NOMO-1 treated with dmso at 0.1 percent for 144 hours (cell line): ENCODE data around the gene FAM200B.

Experiments used
- DNase-seq: peaks from one replicate; lab custom pipeline; 2025; ENCODE audit not compliant: unreplicated experiment; lab: John Stamatoyannopoulos, UW

The FAM200B gene

DNA sequence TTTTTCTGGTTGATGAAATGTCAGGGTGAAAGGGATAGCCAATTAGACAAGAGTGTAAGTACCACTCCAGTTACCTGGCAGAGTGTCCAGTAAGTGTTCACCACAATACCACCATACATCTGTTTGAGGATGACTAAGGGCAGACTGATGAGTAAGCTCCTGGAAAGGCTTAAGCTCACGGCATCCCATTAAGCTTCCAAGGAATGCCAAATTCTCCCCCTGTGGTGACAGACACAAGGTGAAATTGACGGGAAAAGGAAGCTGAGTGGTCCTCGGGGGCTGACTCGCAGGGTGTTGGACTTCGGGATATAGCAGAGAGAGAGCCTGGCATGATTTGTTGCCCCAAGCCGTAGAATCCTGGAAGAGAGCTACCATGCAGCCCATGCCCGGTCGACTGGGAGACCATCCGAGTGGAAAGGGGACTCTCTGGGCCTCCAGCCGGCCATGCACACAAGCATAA, 13.6 kb downstream of the FAM200B start:
- DNase-seq: no peak

DNA sequence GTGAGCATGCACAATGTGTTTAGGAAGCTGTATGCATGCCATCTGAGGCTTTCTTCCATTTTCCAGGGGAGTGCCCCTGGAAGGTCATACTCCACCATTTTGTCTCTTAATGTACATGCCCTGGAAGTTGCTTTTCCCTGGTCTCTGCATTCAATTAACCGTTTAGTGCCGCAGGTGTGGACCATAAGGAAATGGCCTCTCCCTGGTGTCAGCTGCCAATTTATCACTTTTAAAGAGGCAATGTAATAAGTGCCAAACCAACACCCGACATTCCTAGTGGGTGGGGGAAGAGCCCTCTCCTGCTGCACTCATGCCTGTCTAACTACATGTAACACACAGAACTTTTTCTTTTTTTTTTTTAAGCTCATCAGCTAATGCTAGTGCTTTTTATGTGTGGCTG, 14.1 kb downstream of the FAM200B start:
- no peak for DNase-seq

DNA sequence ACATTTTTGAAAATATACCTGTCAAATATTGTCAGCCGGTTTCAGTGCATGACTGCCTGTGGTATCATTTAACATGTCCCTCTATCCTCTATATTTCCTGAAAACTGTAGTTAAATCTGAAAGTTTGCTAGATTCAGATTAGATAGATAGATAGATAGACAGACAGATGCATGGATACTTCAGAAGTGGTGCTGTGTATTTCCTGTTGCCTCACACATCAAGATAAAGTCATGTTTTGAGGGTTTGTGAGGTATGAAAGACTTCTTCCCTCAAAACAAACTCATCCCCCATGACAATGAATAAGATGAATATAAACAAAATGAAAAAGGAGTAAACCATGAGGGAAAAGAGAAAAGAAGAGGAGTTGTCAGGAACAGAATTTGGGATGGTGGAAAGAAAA, 15.2 kb downstream of the FAM200B start:
- no peak for DNase-seq

DNA sequence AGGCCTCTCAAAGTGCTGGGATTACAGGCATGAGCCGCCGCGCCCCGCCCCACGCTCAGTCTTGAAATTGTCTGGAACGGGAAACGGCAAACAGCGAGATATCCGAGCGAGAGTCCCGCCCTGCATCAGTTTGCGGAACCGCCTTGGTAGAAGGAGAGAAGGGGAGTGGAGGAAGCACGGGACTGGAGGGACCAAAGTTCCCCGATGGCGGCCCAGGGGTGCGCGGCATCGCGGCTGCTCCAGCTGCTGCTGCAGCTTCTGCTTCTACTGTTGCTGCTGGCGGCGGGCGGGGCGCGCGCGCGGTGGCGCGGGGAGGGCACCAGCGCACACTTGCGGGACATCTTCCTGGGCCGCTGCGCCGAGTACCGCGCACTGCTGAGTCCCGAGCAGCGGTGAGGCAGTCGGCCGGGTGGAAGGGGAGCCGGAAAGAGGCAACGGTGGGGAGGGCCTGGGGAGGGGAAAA, 21.3 kb downstream of the FAM200B start, which contains the start of gene BST1:
Gene BST1, plus strand, starts transcription at position 125 of the 463 bp plus-strand sequence. Its CDS starts 80 bp downstream, at position 205.
- DNase-seq: peak; percentile 79

DNA sequence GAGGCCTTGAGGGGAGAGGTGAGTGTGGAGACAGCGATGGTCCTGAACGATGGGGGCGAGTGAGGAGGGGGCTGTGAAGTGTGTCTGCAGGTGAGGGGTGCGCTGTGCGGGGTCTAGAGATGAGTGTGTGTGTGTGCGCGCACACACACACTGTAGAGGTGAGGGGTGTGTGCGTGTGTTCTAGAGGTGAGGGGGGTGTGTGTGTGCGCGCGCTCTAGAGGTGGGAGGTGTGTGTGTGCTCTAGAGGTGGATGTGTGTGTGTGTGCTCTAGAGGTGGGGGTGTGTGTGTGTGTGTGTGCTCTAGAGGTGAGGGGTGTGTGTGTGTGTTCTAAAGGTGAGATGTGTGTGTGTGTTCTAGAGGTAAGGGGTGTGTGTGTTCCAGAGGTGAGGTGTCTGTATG, 21.8 kb downstream of the FAM200B start:
- no peak for DNase-seq

DNA sequence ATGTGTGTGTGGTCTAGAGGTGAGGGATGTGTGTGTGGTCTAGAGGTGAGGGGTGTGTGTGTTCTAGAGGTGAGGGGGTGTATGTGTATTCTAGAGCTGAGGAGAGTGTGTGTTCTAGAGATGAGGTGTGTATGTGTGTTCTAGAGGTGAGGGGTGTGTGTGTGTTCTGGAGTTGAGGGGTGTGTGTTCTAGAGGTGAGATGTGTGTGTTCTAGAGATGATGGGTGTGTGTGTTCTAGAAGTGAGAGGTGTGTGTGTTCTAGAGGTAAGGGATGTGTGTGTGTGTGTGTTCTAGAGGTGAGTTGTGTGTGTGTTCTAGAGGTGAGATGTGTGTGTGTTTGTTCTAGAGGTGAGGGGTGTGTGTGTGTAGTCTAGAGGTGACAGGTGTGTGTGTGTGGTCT, 22.5 kb downstream of the FAM200B start:
- no peak for DNase-seq

DNA sequence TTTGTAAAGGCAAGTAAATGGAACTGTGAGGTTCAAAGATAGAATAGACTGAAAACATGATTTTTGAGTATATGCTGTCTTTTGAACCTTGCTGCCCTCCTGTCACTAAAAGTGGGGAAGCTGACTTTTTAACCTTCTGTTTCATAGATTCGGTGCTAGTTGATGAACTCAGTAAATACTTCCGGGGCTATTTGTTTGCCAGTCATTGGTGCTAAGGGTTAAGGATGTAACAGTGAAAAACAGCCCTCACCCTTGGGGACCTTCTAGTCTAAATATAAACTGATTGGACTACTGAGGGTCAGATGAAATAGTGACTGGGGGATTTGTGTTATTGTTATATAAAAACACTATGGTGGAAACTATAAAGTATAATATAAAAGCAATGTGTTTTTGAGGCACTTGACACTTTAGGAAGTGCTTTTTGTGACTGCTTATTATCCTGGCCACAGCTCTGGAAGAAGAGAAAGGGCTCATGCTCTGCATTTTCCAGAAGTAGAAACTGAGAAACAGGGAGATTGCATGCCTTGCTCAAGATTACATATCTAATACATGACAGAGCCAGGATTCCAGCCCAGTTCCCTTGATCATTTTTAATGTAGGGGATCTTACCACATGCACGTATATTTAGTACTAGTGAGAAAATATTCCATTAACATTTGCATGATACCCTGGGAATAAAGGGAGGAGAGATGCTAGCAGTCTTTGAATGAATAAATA, 25.2 kb downstream of the FAM200B start:
- DNase-seq: no peak

DNA sequence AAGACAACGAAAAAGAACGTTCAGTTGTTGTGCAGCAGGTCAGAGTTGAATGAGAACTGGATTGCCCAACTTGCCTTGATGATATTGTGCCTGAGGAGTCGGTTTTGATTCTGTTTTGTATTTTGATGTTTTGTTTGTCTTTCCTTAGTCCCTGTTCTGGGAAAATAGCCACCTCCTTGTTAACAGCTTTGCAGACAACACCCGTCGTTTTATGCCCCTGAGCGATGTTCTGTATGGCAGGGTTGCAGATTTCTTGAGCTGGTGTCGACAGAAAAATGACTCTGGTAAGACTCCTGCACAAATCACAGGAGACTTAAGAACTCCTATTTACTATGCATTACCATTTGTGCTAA, 25.7 kb downstream of the FAM200B start:
- DNase-seq: no peak

DNA sequence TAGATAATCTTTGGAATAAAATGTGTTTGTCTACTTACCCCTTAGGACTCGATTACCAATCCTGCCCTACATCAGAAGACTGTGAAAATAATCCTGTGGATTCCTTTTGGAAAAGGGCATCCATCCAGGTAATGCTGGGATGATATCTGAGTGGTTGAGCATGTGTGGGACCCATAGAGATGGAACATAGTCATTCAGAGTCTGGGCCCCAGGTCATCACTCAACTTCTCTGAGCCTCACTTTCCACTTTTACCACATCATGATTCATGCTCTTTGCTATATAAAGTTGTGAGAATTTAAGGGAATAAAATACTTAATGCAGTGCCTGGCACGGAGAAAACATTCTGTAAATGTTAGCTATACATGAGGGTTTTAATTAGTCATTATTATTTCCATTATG, 30.1 kb downstream of the FAM200B start:
- no peak for DNase-seq

DNA sequence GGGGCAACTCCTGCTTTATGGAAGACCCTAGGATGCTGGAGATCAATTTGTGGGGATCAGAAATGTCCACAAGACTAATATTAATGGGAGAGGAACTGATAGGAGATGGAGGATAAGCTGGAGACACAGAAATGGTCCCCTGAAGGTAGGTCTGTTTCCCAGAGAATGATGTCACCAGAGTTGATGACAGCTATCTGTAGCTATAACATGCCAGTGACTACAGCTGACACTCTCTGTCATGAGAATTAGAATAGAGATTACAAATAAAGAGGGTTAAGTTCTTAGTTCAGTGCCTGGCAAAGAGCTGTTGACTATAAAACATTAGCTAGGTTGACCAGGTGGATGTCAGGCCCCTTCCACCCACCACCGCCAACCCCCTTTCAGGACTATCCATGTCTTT, 30.6 kb downstream of the FAM200B start:
- DNase-seq: no peak

DNA sequence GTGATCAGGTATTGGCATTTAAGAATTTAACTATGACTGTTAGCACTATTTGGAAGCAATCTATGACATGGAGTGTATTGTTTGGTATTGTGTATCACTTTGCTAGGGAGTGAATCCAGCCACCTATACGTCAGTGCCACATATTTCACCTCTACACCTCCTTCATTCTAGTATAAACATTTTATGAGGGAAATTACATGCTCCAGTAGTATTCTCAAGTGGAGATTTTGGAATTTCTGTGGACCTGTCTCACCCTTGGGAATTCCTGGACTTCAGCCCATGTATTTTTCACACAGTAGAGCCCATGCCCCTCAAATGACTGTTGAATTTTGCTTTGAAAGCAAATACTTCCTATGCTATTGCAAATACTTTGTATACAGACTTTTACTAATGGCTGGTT, 32.5 kb downstream of the FAM200B start:
- no peak for DNase-seq

DNA sequence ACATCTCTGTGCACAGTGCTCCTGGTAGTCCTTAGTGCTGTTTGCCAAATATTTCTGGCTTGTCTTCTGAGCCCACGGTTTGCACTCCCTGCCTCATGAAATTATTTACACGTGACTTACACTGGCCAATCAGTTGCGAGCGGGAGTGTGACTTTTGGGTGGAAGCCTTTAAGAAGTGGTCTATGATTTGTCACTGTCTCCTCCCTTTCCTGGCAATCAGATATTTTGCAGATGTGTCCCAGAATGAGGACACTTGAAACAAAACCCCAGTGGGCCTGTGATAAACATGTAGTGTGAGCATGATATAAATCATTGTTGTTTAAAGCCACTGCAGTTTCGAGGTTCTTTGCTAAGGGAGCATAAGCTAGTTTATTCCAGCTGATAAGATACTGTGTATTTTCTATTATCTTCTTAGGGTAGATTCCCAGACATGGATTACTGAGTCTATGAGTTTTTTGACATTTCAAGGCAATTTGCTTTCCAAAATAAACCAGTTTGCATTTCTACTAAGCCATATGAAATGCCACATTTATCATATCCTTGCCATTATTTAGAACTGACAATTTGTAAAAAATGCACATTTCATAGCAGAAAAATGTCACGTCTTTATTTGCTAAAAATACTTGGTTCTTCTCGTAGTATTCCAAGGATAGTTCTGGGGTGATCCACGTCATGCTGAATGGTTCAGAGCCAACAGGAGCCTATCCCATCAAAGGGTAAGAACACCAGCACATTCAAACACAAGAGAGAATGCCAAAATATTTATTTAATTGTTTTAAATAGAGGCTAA, 33.2 kb downstream of the FAM200B start:
- DNase-seq: no peak

DNA sequence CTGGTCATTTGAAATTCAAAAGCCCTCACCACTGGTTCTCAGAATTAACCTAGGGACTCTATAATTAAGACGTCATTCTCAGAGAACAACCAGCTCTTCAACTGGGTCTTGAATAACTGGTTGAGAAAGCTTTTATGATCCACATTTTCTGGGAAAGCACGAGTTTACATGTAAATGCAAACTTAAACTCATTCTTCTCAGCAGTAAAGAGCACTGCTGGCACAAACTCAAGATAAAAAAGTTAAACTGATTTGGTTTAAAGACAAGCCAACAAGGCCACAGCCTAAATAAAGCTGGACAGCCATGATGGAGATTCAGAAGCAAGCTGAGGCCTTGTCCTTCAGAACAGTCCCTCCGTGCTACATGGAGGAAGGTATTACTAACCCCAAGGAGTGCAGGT, 34.5 kb downstream of the FAM200B start:
- DNase-seq: no peak

DNA sequence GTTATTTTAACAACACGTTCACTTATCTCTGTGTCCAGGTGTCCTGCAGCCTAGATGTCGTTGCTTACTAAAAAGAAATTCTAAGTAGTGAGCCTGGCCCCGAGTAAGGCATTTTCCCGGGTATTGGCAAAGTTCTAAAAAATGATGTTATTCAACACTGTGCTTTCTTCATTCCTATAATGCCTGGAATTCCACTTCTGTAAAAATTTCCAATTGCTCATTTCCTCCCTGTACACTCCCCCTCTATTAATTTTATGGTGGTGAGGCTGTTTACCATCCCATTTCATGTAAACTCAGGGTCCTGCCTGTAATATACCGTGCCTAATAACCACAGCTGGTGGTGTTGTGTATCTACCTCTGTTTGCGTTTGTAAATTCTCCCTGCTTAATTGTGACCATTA, 35.5 kb downstream of the FAM200B start:
- no peak for DNase-seq

DNA sequence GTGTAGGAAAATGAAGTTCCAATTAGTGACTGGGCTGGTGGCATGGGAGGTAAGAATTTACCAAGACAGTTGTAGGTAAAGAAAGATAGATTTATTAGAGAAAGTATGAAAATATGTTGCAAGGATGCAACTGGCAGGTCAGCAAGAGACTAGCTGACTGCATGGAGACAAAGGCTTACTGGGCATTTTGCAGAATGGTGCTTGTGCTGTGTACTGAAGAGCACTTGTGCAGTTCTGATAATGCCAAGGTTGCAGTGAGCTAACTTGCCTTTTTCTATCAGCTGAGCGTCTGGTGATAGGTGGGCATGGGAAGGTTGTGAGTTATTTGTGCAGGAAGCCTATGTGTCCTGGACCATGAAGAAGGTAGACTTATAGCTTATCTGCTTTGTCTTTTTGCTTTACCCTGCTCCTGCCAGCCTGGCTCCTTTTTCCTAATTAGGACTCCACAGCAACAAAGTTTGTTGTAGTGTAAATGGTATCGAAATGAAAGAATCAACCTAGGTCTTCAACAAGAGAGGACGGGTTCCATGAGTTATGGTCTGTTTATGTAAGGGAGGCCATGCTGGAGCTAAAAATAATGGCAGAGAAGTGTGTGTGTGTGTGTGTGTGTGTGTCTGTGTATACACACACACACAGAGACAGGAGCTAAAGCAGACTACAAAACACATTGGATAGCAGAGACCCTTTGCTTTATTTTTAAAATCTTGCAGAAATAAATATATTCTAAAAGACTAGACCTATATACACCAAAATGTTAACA, 36.2 kb downstream of the FAM200B start:
- DNase-seq: no peak

DNA sequence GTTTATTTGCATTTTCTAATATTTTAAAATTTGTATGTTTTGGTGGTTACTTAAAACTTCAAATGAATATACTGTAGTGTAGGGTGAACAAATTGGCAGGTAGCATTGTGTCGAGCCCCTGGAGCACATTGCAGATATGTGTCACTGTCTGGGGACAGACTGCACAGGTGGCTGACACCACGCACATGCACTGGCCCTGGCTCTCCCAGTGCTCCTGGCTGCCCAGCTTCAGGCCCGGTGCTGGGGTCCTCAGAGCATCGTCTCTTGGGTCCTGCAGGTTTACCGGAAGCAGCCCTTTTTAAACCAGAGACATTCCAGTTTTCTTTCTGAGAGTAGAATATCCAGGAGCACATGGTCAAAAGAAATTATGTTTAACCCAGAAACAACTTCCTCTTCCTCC, 36.8 kb downstream of the FAM200B start:
- DNase-seq: no peak

DNA sequence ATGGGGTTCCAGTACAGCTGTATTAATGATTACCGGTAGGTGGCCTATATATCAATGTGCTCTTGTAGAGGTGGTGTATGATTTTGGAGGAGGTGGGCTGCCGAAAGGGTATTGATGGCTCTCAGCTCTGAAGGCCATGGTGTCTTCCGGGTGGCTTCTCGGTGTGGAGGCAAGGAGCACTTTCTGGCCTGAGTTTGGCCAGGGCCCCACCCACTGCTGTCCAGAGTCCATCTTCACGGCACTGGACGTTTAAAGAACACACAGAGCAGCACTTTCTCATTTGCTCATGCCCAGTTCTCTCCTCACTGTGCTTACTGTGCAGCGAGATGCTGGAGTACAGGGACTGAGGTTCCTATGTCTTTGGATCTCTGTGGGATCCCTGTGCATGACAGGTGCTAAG, 37.3 kb downstream of the FAM200B start:
- DNase-seq: no peak

DNA sequence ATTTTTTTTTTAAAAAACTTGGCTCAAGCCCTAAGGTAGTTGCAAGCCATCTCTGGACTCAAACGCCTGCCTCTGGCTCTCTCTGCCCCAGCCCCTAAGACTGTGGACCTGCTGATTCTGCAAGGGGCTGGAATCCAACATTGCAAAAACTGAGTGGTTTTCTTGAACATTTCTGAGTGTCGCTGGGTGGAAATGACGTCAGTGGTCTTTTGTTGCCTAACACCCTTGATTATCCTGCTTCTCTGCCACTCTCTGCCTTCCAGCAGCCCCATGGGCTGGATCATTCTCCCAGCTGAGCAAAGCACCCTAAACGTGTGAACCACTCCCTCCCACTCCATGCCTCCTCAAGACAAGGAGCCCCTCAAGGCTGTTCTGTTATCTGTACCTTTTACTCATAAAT, 37.9 kb downstream of the FAM200B start:
- DNase-seq: peak; percentile 36

DNA sequence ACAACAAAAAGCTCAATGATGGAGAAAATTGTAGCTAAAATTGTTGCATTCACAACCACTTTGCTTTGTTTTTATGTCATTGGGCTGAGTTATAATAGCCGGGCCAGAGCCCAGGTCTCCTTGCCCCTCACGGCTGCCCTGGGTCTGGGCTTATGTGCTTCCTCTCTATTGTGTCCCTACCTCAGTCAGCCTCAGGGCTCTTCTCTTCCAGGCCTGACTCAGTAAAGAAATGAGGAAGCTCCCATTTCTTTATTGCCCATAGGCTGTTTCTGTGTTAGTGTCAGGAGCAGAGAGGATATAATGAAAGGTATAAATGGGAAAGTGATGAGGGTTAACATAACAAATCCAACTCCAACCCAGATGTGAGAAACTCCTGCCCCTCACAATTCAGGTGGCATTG, 39.2 kb downstream of the FAM200B start:
- DNase-seq: no peak

DNA sequence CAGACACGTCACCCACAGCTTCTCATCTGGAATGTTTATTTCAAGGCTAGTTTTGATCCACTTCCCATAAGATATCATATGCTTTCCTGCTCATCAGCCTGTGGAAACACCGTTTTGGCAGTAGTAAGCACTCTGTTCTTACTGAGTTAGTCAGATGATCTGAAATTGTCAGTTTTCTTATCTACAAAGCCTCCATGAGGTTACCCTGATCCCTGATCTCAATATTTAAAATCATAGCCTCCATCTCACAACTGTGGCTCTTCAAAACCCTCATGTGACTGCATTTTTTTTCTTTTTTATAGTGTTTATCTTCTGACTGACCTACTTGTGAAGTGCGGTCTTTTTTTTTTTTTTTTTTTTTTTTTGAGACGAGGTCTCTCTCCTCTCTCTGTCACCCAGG, 44.0 kb downstream of the FAM200B start:
- DNase-seq: no peak

DNA sequence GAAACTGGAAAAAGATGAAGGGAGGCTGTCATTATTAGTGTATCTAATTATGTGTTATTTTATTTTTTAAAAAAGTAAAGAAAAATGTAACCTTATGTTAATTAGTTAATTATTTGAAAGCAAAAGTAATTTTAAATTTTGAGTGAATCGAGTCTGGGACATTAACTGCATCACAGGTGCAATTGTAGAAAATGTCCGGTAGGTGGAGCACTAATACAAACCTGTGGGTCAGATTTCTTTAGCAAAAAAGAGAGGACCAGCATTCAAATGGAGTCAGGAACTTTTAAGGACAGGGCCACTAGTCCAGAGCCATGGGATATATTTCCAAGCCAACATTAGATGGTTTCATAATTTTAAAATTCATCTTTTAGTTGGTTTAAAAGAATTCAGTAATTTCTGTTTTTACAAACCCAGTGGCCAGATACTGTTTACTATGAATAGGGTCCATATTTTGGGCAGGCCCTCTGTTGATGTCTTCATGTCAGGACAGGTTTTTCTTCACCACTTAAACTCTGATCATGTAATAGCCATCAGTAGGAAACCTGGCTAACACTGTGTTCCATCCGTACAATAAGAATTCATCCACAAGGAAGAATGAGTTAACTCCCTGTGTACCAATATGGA, 48.4 kb downstream of the FAM200B start:
- no peak for DNase-seq
